ENCODE results near the gene ATP2A3.

GRCh38 chr17:3926860-3927627 is 37.2 kb downstream of the ATP2A3 start:
- TF ChIP-seq, protein P1, sequence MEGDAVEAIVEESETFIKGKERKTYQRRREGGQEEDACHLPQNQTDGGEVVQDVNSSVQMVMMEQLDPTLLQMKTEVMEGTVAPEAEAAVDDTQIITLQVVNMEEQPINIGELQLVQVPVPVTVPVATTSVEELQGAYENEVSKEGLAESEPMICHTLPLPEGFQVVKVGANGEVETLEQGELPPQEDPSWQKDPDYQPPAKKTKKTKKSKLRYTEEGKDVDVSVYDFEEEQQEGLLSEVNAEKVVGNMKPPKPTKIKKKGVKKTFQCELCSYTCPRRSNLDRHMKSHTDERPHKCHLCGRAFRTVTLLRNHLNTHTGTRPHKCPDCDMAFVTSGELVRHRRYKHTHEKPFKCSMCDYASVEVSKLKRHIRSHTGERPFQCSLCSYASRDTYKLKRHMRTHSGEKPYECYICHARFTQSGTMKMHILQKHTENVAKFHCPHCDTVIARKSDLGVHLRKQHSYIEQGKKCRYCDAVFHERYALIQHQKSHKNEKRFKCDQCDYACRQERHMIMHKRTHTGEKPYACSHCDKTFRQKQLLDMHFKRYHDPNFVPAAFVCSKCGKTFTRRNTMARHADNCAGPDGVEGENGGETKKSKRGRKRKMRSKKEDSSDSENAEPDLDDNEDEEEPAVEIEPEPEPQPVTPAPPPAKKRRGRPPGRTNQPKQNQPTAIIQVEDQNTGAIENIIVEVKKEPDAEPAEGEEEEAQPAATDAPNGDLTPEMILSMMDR (IDR thresholded peaks at IDR 0.05), result no peak
- TF ChIP-seq POLR2A (IDR thresholded peaks at IDR 0.05), result no peak
- TF ChIP-seq POLR2AphosphoS5 (IDR thresholded peaks at IDR 0.05), result no peak

Data from prostate gland (tissue), 2 donors.